ENCODE data around the gene DPY30.

- TF ChIP-seq TAF1 (IDR thresholded peaks at IDR 0.05; ENCODE audit: borderline replicate concordance, insufficient read depth, low read length), result no peak
- TF ChIP-seq POLR2AphosphoS5 (IDR thresholded peaks at IDR 0.05; ENCODE audit: low read depth, low read length), result no peak
These were observed 61.2 kb downstream of the DPY30 start for GRCh38 chr2:31978436-31978835.
